HG03103 (cell line): Measurements from ENCODE around the gene DHRS13.
"Not testable (repeated sequence)": the region's sequence is repeated elsewhere in the genome, so short reads cannot be mapped to it uniquely, and the experiment has no call there.

Experiments used
- ATAC-seq: cut with Tn5 transposase; IDR thresholded peaks from one replicate; pipeline ENCODE4 v1.9.1; 2021; ENCODE audit warnings: low read depth; ENCODE audit not compliant: unreplicated experiment

The DHRS13 gene

DNA sequence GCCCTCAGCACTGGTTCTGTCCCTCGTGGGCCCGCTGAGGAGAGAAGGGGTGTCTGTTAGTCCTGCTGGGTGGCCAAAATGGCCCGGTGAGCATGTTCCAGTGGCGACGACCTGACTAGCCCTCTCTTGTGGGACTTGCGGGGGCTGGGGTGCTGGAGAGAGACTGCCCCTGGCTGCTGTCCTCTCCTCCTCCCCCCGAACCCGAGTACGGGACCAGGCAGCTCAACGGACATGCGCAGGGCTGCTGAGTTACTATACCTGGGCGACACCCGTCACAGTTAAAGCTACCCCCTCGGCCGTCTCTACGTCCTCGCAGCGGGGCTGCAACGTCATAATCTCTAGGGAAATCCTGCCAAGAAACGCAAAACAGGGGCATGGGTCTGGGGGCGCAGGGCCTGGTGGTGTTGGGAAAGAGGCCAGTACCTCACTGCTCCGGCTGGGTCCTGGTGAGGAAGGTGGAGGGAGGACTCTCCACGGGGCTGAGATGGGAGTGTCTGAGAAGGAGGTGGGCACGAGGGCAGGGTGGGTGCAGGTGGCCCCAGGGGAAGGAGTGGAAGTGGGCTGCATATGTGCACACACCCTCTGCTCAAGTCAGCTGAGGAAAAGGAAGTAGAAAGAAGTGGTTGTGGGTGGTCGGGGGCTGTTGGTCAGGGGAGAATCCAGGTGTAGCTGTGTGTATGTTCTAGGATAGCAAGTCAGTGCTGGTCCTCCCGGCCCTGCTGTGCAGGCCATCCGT, 18.7 kb downstream of the DHRS13 start:
- no peak for ATAC-seq

DNA sequence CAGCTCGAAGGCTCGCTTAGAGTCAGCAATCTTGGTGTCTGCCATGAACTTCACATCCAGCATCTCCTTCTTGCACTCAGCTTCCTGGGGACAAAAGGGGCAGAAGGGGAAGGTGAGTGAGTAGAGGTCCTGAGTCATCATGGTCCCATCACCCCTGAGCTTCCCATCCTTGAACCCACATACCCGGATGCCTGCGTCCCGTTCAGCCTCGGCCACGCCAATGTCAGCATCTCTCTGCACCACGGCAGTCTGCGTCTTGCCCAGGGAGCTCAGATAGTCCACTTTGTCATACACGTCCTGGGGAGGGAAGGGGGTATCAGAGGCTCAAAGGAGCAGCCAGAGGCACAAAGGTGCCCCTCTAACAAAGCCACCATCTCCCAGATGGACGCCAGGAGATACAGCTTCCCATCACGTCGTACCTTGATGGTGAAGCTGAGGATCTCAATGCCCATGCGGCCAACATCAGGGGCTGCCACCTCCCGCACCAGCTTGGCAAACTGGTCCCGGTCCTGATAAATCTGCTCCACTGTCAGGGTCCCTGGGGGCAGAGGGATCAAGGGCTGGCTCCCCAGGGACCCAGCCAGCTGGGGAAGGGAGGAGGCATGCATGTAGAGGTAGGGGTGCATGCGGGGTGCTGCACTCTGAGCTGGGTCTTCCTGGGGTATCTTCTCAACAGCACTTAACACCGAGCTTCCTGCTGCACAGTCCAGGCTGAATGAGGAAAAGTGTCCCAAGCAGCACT, 20.6 kb downstream of the DHRS13 start:
- no peak for ATAC-seq

DNA sequence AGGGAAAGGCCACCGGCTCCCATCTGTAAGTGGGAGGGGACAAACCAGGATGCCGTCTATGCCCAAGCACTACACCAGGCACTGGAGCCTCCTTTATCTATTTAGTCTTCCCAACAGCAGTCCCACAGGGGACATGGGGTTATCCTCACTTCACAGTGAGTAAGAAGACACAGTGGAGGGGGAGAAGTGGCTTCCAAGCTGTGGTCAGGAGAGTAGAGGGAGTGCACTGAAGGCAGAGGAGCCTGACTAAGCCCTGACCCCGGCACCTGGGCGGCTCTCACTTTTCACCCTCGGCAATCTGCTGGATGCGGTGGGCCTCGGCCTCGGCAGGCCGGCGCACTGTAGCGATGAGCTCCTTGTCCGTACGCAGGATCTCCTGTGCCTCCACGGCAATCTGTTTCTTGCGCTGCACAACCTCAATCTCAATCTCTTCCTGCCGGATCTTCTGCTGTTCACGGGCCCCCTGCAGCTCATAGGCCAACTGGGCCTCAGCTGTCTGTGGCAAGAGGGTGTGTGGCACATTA, 21.3 kb downstream of the DHRS13 start:
- ATAC-seq, result no peak

DNA sequence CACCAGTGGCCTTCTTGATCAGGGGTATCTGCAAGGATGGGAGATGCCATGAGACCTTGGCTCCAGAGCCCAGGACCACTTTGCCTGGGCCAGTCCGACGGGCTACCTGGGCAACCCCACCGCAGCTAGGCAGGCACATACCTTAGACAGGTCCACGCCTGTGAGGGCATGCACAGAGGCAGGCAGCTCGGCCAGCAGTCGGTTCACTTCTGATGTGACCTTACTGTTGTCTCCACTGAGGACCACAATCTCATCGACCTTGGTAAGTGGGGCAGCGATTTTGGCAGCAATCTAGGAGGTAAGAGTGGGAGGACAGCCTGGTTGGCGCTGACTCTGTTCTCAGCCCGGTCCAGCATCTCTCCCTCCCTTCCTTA, 22.3 kb downstream of the DHRS13 start:
- ATAC-seq, result no peak

GRCh38 chr17:28879886-28880571, 22.9 kb downstream of the DHRS13 start:
- no peak for ATAC-seq

DNA sequence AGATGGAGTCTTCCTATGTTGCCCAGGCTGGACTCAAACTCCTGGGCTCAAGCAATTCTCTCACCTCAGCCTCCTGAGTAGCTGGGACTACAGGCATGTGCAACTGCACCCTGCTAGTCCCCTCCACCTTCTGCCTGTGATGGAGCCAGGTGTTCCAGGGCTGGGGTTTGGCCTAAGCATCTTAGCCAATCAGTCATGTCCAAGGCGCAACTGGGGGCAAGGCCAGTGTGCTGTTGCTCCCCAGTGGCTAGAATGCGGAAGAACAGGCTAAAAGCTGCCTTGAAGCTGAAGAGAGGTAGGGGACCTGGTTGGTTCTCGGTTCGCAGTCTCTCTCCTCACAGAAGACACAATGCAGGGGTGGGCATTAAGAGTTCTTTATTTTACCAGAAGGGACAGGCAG, 23.9 kb downstream of the DHRS13 start:
- ATAC-seq, result no peak

DNA sequence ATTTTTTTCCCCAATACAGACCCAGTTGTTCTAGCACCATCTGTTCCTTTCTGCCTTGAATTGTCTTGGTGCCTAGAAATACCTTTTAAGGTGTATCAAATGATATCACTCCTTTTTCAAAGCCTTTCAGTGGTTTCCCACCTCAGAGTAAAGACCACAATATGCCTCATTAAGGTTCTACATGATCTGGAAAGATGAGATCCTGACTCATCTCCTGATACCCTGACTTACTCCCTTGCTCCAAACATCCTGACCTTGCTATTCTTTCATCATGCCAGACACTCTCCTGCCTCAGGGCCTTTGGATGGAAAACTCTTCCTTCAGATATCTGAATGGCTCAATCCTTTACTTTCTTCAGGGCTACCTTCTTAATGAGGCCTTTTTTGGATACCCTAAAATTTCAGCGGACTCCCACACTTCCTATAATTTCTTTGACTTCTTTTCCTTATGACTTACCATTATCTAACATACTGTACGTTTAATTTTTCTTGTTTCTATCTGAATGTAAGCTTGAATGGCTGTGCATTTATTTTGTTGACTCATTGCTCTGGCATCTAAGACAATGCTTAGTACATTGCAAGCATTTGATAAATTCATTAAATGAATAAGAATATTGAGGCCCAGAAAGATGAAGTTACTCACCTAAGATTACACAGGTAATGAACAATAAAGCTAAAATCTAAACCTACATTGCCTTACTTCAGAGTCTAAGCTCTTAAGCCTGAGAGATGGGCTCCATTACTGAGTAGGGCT, 24.5 kb downstream of the DHRS13 start:
- ATAC-seq, result no peak

DNA sequence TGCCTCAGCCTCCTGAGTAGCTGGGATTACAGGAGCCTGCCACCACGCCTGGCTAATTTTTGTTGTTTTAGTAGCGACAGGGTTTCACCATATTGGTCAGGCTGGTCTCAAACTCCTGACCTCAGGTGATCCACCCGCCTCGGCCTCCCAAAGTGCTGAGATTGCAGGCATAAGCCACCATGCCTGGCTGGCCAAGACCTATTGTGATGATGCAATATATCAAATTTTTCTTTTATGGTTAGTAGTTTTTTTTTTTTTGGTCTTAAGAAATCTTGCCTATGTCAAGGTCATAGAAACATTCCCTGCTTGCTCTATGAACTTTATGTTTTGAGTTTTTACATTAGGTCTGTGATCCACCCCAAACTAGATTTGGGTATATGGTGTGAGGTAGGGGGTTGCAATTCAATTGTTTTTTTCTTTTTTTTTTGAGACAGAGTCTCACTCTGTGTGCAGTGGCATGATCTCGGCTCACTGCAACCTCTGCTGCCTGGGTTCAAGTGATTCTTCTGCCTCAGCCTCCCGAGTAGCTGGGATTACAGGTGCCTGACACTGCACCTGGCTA, 25.6 kb downstream of the DHRS13 start:
- not testable (repeated sequence) for ATAC-seq

GRCh38 chr17:28875848-28876550, 26.9 kb downstream of the DHRS13 start:
- ATAC-seq, result no peak

DNA sequence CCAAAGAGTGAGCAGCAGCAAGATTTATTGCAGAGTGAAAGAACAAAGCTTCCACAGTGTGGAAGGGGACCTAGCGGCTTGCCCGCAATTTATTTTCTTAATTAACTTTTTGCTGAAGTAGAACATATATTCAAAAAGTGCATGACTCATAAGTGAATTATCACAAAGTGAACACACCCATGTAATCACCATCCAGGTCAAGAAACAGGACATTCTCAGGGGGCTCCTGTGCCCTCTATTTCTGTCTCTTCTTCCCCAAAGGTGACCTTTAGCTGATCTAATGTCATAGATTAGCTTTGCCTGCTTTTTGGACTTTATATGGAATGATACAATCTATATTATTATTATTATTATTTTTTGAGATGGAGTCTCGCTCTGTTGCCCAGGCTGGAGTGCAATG, 28.1 kb downstream of the DHRS13 start:
- ATAC-seq, result no peak

DNA sequence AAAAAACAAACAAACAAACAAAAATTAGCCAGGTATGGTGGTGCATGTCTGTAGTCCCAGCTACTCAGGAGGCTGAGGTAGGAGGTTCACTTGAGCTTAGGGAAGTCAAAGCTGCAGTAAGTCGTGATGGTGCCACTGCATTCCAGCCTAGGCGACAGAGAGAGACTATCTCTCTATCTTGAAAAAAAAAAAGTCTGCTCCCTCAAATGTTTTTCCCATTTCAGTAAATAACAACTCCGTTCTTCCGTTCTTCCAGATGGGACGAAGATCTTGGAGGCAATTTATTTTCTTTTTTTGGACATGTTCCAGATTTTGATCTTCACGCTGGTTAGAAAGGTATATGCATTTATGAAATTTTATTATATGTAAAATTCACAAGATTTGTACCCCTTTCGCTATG, 29.0 kb downstream of the DHRS13 start:
- ATAC-seq, result no peak

GRCh38 chr17:28871056-28871579, 31.8 kb downstream of the DHRS13 start:
- ATAC-seq, result peak; percentile 95

- no peak for ATAC-seq
Measured at GRCh38 chr17:28867276-28867675, 35.6 kb downstream of the DHRS13 start.

GRCh38 chr17:28865946-28866752, 36.7 kb downstream of the DHRS13 start:
- no peak for ATAC-seq

- ATAC-seq, result no peak
Measured at GRCh38 chr17:28864991-28865849, 37.7 kb downstream of the DHRS13 start.

DNA sequence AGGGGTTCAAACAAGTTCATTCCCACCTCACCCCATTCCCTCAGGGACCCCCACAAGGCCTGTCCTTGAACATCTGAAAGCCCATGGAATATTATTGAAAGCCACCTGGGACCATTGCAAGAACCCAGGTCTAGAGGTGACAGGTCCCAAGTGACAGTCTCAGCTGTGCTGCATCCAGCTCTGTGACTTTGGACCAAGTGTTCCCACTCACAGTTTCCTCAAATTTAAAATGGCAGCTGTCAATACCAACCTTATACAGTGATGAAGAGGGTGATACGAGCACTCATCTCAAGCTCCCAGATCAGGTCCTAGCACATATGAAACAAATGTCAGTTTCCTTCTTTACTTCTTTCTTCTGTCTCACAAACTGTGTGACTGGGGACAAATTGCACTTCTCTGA, 38.9 kb downstream of the DHRS13 start:
- ATAC-seq, result no peak

- ATAC-seq, result no peak
Measured at GRCh38 chr17:28862561-28862960, 40.3 kb downstream of the DHRS13 start.
